HL-60 (cell line): ENCODE results near the gene ACTN1.

Source experiments
- DNase-seq, 2 experiments: peaks; one replicate each; pipeline ENCODE4 v3.0.0-alpha.2; 2010 to 2020; ENCODE audit warnings: low read depth in 1 of 2, low spot score in 1 of 2
- H3K27ac ChIP-seq: fragments of 250-450 bp; sonication (Bioruptor Pico); replicated peaks from 2 replicates; pipeline ENCODE4 v1.5.1; 2020; ENCODE audit warnings: mild to moderate bottlenecking, moderate library complexity
- H3K27me3 ChIP-seq: fragments of 250-450 bp; sonication (Bioruptor Pico); 2 replicates; pipeline ENCODE4 v1.5.1; 2021; ENCODE audit warnings: mild to moderate bottlenecking, moderate library complexity; ENCODE audit not compliant: insufficient read depth, poor library complexity, severe bottlenecking
- H3K4me3 ChIP-seq: replicated peaks from 2 replicates; pipeline ENCODE4 v1.5.1; 2011; ENCODE audit warnings: mild to moderate bottlenecking, control low read depth, low read length; ENCODE audit not compliant: insufficient read depth
- GABPA ChIP-seq: IDR thresholded peaks from 2 replicates; pipeline ENCODE4 v1.6.1; 2012; ENCODE audit warnings: low read depth
- POLR2AphosphoS5 ChIP-seq: IDR thresholded peaks from 2 replicates; pipeline ENCODE4 v1.6.1; 2012; ENCODE audit warnings: low read depth
- SPI1 ChIP-seq: IDR thresholded peaks from 2 replicates; pipeline ENCODE4 v1.6.1; 2012; ENCODE audit warnings: low read depth, mild to moderate bottlenecking, borderline replicate concordance
- TF ChIP-seq, protein P1 (sequence below): IDR thresholded peaks from one replicate; pipeline ENCODE4 v1.5.1; 2011; ENCODE audit warnings: low read length, control low read depth, inconsistent platforms; ENCODE audit not compliant: insufficient read depth
- TF ChIP-seq, protein P2 (sequence below): IDR thresholded peaks from 2 replicates; pipeline ENCODE4 v1.6.1; 2012; ENCODE audit warnings: low read depth; ENCODE audit not compliant: insufficient replicate concordance

Gene ACTN1

GRCh38 chr14:68951035-68951797 is 27.9 kb downstream of the ACTN1 start:
- peak; percentile 54 for DNase-seq
- peak overlapping the region; percentile 31; the same call in 1 of the 2 replicates for H3K27ac ChIP-seq
- TF ChIP-seq SPI1: peak; percentile 37; the same call in 1 of the 2 replicates
- TF ChIP-seq, protein P1, sequence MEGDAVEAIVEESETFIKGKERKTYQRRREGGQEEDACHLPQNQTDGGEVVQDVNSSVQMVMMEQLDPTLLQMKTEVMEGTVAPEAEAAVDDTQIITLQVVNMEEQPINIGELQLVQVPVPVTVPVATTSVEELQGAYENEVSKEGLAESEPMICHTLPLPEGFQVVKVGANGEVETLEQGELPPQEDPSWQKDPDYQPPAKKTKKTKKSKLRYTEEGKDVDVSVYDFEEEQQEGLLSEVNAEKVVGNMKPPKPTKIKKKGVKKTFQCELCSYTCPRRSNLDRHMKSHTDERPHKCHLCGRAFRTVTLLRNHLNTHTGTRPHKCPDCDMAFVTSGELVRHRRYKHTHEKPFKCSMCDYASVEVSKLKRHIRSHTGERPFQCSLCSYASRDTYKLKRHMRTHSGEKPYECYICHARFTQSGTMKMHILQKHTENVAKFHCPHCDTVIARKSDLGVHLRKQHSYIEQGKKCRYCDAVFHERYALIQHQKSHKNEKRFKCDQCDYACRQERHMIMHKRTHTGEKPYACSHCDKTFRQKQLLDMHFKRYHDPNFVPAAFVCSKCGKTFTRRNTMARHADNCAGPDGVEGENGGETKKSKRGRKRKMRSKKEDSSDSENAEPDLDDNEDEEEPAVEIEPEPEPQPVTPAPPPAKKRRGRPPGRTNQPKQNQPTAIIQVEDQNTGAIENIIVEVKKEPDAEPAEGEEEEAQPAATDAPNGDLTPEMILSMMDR: no peak
- no peak overlapping the region for H3K4me3 ChIP-seq
- H3K27me3 ChIP-seq: no peaks in the 10 kb centered on the region

- H3K27me3 ChIP-seq: no peaks in the 10 kb centered on the region
- no peak for DNase-seq
These were observed 29.0 kb downstream of the ACTN1 start for GRCh38 chr14:68950111-68950510.

DNA sequence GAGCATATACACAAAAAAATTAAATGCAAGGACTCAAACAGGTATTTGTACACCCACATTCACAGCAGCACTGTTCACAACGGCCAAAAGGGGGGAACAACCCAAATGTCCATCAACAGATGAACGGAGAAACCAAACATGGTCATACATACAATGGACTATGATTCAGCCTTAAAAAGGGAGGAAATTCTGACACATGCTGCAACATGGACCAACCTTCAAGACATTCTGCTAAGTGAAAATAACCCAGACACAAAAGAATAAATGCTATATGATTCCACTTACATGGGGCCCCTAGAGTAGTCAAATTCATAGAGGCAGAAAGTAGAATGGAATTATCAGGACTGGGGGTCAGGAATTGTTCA is 29.5 kb downstream of the ACTN1 start:
- DNase-seq: no peak
- H3K4me3 ChIP-seq: no peak overlapping the region
- H3K27me3 ChIP-seq: no peaks in the 10 kb centered on the region
- no peak overlapping the region for H3K27ac ChIP-seq
- TF ChIP-seq, protein P1: no peak
- TF ChIP-seq POLR2AphosphoS5: no peak
- no peak for TF ChIP-seq SPI1
- TF ChIP-seq, protein P2, sequence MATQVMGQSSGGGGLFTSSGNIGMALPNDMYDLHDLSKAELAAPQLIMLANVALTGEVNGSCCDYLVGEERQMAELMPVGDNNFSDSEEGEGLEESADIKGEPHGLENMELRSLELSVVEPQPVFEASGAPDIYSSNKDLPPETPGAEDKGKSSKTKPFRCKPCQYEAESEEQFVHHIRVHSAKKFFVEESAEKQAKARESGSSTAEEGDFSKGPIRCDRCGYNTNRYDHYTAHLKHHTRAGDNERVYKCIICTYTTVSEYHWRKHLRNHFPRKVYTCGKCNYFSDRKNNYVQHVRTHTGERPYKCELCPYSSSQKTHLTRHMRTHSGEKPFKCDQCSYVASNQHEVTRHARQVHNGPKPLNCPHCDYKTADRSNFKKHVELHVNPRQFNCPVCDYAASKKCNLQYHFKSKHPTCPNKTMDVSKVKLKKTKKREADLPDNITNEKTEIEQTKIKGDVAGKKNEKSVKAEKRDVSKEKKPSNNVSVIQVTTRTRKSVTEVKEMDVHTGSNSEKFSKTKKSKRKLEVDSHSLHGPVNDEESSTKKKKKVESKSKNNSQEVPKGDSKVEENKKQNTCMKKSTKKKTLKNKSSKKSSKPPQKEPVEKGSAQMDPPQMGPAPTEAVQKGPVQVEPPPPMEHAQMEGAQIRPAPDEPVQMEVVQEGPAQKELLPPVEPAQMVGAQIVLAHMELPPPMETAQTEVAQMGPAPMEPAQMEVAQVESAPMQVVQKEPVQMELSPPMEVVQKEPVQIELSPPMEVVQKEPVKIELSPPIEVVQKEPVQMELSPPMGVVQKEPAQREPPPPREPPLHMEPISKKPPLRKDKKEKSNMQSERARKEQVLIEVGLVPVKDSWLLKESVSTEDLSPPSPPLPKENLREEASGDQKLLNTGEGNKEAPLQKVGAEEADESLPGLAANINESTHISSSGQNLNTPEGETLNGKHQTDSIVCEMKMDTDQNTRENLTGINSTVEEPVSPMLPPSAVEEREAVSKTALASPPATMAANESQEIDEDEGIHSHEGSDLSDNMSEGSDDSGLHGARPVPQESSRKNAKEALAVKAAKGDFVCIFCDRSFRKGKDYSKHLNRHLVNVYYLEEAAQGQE: no peak
- no peak for TF ChIP-seq GABPA

More at GRCh38 chr14:68950111-68950510, 29.0 kb downstream of the ACTN1 start:
- no peak for TF ChIP-seq SPI1
- TF ChIP-seq, protein P2: no peak
- Histone ChIP-seq H3K4me3 (no peak overlapping the region), H3K27ac (no peak overlapping the region)

DNA sequence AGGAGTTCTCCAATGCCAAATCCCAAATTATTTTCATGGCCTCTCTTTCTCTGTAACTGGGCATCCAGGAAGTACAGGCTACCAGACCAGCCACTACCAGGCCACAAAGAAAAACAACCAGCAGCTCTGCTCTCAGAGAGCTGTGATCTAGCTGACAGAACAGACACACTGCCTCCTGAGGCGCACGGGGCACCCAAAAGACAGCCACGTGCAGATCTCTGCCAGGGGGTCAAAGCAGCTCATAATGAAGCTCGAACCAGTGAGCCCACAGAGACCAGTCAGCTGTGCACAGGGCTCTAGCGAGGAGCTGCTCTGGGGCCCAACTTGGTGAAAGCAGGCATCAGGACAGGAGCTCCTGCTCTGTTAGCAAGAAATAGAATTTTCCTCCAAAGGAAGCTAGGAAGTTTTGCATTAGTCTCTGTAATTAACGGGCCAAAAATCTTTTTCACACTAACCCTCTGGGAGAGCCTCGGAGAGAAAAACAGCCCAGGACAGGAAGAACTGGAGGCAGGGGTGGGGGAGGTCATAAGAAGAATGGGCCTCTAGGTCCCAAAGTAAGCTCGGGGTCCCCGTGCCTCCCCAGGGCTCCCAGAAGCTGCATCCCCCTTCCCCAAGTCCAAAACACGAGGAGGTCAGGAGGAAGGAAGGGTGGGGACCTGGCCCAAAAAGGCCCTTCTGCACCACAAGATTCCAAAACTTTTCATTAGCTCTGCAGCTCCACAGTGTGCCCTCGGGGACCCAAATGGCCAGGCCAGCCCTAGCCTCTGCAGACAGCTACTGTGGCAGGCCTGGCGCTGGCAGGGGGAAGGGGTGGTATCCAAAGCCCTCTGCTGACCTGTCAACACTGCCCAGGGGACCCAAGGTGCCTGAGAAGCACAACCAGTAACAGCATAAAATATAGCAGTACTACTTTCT is 30.2 kb downstream of the ACTN1 start:
- Histone ChIP-seq H3K4me3 (no peak overlapping the region), H3K27me3 (no peaks in the 10 kb centered on the region), H3K27ac (peak overlapping the region; percentile 51)
- no peak for DNase-seq
- TF ChIP-seq POLR2AphosphoS5 (no peak), SPI1 (no peak), GABPA (no peak)
- TF ChIP-seq, protein P2: no peak
- TF ChIP-seq, protein P1: no peak
